Mesothelial cell of epicardium (in vitro differentiated cells): Measurements from ENCODE around the gene CAVIN3. TPM values are rescaled to one million over a fixed set of nuclear protein-coding genes. Genes with fewer than 3 reads are reported as not detected.

ENCODE experiments used
- DNase-seq, 2 experiments: peaks; one replicate each; pipeline ENCODE4 v3.0.0; 2021; ENCODE audit warnings: low spot score in 2 of 2; ENCODE audit not compliant: unreplicated experiment in 2 of 2
- H3K27ac Mint-ChIP-seq: 2 replicates; pipeline ENCODE4 v1.8.0; 2021; ENCODE audit warnings: mixed read lengths
- H3K27me3 Mint-ChIP-seq: 2 replicates; pipeline ENCODE4 v1.8.0; 2021; ENCODE audit warnings: low read depth, mixed read lengths
- H3K36me3 Mint-ChIP-seq: 2 replicates; pipeline ENCODE4 v1.8.0; 2021; ENCODE audit warnings: mixed read lengths
- H3K4me1 Mint-ChIP-seq: 2 replicates; pipeline ENCODE4 v1.8.0; 2021; ENCODE audit warnings: mixed read lengths
- H3K4me3 Mint-ChIP-seq: 2 replicates; pipeline ENCODE4 v1.8.0; 2021; ENCODE audit warnings: mild to moderate bottlenecking, moderate library complexity, mixed read lengths
- H3K9me3 Mint-ChIP-seq: 2 replicates; pipeline ENCODE4 v1.8.0; 2021; ENCODE audit warnings: mixed read lengths
- total RNA-seq: library from RNA; stranded (reverse); gene quantifications from 3 replicates; pipeline ENCODE4 v1.2.1, GENCODE V29; 2021
- TF ChIP-seq, protein P1 (sequence below): fragments of 200-600 bp; sonication (generic); IDR thresholded peaks from one replicate; pipeline ENCODE4 v1.5.0; 2021; ENCODE audit warnings: antibody characterized with exemption; ENCODE audit not compliant: unreplicated experiment

Gene CAVIN3
- total RNA-seq, 1 donor from 2014 or later: 15.3 TPM

DNA sequence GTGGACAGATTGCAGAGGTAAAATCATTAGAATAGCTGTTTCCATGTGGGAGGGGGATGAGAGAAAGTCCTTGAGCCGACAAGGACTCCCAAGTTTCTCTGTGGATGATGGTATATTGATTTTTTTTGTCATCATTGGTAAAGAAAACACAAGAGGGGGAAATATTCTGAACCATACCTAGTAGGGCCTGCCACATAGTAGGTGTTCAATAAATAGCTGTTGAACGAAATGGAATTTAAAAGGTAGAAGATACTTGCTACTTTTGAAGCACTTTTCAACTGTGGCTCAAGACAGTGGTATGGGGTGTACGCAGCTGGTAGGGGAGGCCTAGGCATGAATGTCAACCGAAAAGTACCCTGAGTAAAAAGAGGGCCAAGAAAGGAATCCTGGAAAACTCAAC lies 2.1 kb downstream of the CAVIN3 start:
- H3K4me3 Mint-ChIP-seq: peak overlapping the region; percentile 77

DNA sequence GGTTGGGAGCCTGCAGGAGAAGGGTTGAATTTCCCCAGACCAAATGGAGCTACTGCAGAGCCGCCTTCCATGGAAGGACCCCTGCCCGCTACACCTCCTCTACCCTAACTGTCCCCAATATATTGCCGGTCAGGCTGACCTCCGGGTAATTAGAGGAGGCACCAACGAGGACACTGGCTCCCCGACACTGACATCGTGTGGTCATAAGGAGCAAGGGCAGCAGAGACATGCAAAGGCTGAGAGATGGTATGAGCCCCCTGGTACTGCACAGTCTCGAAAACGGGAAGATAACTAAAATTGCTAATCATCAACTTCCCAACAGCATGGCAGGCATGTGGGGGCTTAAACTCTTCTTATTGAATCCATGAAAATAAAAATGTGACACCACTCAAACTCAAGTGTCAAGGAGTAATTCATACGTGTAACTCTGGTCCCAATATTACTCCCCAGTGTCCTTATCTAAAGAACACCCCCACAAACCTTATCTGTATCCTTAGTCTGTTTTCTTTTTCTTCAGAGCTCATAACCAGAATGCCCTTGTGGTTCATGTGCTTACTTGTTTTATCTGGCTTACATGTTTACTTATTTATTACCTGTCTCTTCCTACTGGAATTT lies 4.4 kb downstream of the CAVIN3 start:
- peaks cover 33% of the 10 kb centered on the region for H3K4me1 Mint-ChIP-seq
- H3K27ac Mint-ChIP-seq: no peak overlapping the region
- no peak overlapping the region for H3K4me3 Mint-ChIP-seq
- DNase-seq: peak; percentile 22 to 44
- peaks cover 16% of the 10 kb centered on the region for H3K27me3 Mint-ChIP-seq
- H3K9me3 Mint-ChIP-seq: no peaks in the 10 kb centered on the region
- no peaks in the 10 kb centered on the region for H3K36me3 Mint-ChIP-seq
- TF ChIP-seq, protein P1, sequence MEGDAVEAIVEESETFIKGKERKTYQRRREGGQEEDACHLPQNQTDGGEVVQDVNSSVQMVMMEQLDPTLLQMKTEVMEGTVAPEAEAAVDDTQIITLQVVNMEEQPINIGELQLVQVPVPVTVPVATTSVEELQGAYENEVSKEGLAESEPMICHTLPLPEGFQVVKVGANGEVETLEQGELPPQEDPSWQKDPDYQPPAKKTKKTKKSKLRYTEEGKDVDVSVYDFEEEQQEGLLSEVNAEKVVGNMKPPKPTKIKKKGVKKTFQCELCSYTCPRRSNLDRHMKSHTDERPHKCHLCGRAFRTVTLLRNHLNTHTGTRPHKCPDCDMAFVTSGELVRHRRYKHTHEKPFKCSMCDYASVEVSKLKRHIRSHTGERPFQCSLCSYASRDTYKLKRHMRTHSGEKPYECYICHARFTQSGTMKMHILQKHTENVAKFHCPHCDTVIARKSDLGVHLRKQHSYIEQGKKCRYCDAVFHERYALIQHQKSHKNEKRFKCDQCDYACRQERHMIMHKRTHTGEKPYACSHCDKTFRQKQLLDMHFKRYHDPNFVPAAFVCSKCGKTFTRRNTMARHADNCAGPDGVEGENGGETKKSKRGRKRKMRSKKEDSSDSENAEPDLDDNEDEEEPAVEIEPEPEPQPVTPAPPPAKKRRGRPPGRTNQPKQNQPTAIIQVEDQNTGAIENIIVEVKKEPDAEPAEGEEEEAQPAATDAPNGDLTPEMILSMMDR: peak; percentile 53

More for the DNA sequence above, 2.1 kb downstream of the CAVIN3 start:
- no peaks in the 10 kb centered on the region for H3K9me3 Mint-ChIP-seq
- no peak for DNase-seq
- no peaks in the 10 kb centered on the region for H3K36me3 Mint-ChIP-seq
- TF ChIP-seq, protein P1: no peak
- H3K27me3 Mint-ChIP-seq: peaks cover 21% of the 10 kb centered on the region
- no peak overlapping the region for H3K27ac Mint-ChIP-seq
- peaks cover 41% of the 10 kb centered on the region for H3K4me1 Mint-ChIP-seq

DNA sequence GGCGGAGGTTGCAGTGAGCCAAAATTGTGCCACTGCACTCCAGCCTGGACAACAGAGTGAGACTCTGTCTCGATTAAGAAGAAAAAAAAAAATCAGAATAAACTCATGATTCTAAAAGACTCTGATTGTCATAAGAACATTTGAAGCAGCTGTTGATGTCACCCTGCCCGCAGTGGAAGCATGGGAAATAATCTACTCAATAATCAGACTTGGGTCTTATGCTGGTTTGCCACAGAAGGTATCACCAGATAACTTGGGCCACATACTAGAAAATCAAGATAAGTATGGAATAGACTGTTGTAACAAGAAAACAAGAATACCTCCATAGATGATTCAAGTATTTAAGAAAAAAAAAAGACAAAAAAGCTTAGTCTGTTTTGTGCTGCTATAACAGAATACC lies 8.2 kb downstream of the CAVIN3 start:
- no peak overlapping the region for H3K27ac Mint-ChIP-seq
- DNase-seq: no peak
- H3K27me3 Mint-ChIP-seq: peaks cover 6% of the 10 kb centered on the region
- no peaks in the 10 kb centered on the region for H3K9me3 Mint-ChIP-seq
- TF ChIP-seq, protein P1: no peak
- H3K36me3 Mint-ChIP-seq: no peaks in the 10 kb centered on the region
- peaks cover 16% of the 10 kb centered on the region for H3K4me1 Mint-ChIP-seq
- no peak overlapping the region for H3K4me3 Mint-ChIP-seq

DNA sequence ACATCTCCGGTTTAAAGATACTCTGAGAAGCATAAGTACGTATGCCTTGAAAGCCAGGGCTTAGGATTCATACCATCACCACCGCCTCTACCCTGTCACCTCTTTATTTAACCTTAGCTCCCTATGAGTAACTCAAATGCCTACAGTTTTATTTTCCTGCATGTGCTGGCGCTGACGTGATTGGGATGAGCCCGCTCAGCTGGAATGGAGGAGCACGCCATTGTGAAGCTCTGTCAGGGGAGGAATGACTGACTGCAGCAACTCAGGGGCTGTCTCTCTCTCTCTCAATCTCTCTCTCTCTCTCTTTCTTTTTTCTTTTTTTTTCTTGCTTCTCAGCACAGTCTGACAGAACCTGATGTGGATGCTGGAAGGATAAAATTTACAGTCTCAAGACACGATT lies 12.4 kb downstream of the CAVIN3 start:
- TF ChIP-seq, protein P1: no peak
- no peak overlapping the region for H3K27ac Mint-ChIP-seq
- no peaks in the 10 kb centered on the region for H3K4me1 Mint-ChIP-seq

DNA sequence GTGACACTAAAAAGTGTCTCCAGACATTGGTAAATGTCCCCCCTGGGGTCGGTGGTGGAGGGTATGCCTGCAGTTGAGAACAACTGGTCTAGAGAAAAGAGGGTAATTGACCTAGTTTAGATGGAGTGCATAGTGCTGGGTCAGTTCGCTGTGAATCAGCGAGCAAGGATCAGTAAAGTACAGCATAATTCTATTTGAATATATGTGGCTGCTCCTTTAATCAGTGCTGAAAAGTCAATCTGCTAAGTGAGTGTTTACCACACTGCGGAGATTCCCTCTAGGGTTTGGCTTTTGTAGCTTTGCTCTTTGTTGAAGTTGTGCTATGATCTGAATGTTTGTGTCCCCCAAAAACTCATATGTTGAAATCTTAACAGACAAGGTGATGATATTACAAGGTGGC lies 15.0 kb downstream of the CAVIN3 start:
- no peak overlapping the region for H3K27ac Mint-ChIP-seq
- TF ChIP-seq, protein P1: no peak
- peaks cover 2% of the 10 kb centered on the region for H3K27me3 Mint-ChIP-seq
- no peaks in the 10 kb centered on the region for H3K9me3 Mint-ChIP-seq
- H3K36me3 Mint-ChIP-seq: no peaks in the 10 kb centered on the region
- no peak for DNase-seq
- peaks cover 11% of the 10 kb centered on the region for H3K4me1 Mint-ChIP-seq
- no peak overlapping the region for H3K4me3 Mint-ChIP-seq

More for the DNA sequence above, 12.4 kb downstream of the CAVIN3 start:
- peaks cover 2% of the 10 kb centered on the region for H3K27me3 Mint-ChIP-seq
- no peaks in the 10 kb centered on the region for H3K9me3 Mint-ChIP-seq
- DNase-seq: no peak
- no peak overlapping the region for H3K4me3 Mint-ChIP-seq
- H3K36me3 Mint-ChIP-seq: no peaks in the 10 kb centered on the region

DNA sequence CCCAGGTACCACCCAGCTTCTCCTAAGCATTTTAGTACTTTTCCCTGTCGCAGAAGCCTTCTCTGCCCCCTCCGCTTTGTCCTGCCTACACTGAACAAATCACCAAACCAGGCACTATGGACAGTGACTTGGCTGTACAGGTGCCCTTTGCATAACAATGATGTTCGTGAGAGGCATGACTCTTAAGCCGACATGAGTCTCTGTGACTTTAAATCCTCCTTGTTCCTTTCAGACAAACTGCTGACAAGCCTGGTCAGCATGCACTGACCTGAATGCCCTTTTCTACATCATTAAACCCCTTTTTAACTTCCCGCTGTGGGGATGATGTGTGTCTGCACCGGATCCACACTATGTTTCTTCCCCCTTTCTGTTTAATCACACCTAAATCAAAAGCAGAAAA lies 16.6 kb downstream of the CAVIN3 start:
- TF ChIP-seq, protein P1: no peak
- no peak overlapping the region for H3K27ac Mint-ChIP-seq
- peaks cover 11% of the 10 kb centered on the region for H3K4me1 Mint-ChIP-seq
- DNase-seq: no peak
- peaks cover 2% of the 10 kb centered on the region for H3K27me3 Mint-ChIP-seq
- H3K36me3 Mint-ChIP-seq: no peaks in the 10 kb centered on the region
- no peak overlapping the region for H3K4me3 Mint-ChIP-seq
- no peaks in the 10 kb centered on the region for H3K9me3 Mint-ChIP-seq
